ENCODE data around the gene ERI3.

Gene ERI3

GRCh38 chr1:44301442-44301841, 53.6 kb downstream of the ERI3 start:
- no peak for TF ChIP-seq CTCF (IDR thresholded peaks at IDR 0.05; ENCODE audit: extremely low read depth, missing control alignments)
- no peak for DNase-seq (ENCODE audit: low spot score)

GRCh38 chr1:44300852-44301251, 54.2 kb downstream of the ERI3 start:
- DNase-seq (ENCODE audit: low spot score) = no peak
- no peak for TF ChIP-seq CTCF (IDR thresholded peaks at IDR 0.05; ENCODE audit: extremely low read depth, missing control alignments)

- no peak for TF ChIP-seq CTCF (IDR thresholded peaks at IDR 0.05; ENCODE audit: extremely low read depth, missing control alignments)
- DNase-seq (ENCODE audit: low spot score) = no peak
Observed at GRCh38 chr1:44297695-44298400, 57.2 kb downstream of the ERI3 start.

- no peak for TF ChIP-seq CTCF (IDR thresholded peaks at IDR 0.05; ENCODE audit: extremely low read depth, missing control alignments)
- DNase-seq (ENCODE audit: low spot score) = no peak
Observed at GRCh38 chr1:44296806-44297205, 58.3 kb downstream of the ERI3 start.

GRCh38 chr1:44296086-44296485, 59.0 kb downstream of the ERI3 start:
- no peak for TF ChIP-seq CTCF (IDR thresholded peaks at IDR 0.05; ENCODE audit: extremely low read depth, missing control alignments)
- DNase-seq (ENCODE audit: low spot score) = no peak

- no peak for DNase-seq (ENCODE audit: low spot score)
- TF ChIP-seq CTCF (IDR thresholded peaks at IDR 0.05; ENCODE audit: extremely low read depth, missing control alignments) = no peak
Observed at GRCh38 chr1:44294588-44295007, 60.5 kb downstream of the ERI3 start.

GRCh38 chr1:44293761-44294315, 61.2 kb downstream of the ERI3 start:
- no peak for DNase-seq (ENCODE audit: low spot score)
- TF ChIP-seq CTCF (IDR thresholded peaks at IDR 0.05; ENCODE audit: extremely low read depth, missing control alignments) = no peak
